Measurements from ENCODE around the gene OOSP1. TPM values are rescaled to one million over a fixed set of nuclear protein-coding genes. Genes with fewer than 3 reads are reported as not detected.

Gene OOSP1
- total RNA-seq, 1 experiment from 2014 or later: not detected

DNA sequence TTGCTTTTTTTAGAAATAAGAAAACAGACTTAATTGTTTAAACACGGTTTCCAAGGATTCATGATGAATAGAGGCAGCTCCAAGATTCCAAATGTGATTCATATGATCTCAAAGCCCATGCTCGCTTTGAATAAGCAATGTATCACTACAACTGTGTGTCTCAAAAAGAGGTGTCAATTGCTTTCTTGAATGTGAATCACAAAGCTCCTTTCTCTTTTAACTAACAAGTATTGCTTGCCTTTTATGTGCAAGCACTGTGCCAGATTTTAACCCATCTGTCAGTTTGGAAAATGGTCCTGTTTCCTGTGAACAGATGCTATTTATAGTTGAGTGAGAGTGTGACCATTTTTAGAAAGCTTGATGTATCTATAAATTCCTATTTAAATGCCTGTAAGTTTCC is 6.5 kb downstream of the OOSP1 start:
- ATAC-seq: no peak

DNA sequence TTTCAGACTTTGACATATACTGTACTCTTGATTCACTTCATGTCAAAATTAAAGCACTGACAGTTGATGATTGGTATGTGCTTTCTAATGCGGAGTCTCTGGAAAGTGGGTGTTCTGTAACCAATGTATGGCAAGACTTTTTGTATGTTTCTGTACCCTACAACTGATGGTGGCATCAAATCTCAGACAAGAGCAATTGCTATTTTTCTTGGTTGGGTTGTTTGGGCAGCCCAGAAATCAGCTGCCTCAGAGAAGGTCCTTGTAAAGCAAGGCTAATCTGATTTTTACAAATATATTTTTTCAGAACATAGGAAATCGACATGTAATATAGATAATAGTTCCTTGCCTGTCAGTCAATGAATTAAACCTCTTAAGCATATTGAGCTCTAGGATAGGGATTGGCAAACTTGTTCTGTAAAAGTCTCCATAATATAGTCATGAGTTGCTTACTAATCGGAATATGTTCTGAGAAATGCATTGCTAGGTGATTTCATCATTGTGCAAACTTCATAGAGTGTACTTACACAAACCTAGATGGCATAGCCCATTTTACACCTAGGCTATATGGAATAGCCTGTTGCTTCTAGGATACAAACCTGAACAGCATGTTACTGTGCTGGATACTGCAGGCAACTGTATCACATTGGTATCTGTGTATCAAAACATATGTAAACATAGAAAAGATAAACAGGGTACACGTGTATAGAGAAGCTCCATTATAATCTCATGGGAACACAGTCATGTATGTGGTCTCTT is 15.4 kb downstream of the OOSP1 start:
- no peak overlapping the region for H3K27ac ChIP-seq (ENCODE audit: low read length)
- ChIA-PET POLR2A (no interaction called here), CTCF (no interaction called here)
- H3K4me3 ChIP-seq (ENCODE audit: low read depth in 2 of 2, low read length in 2 of 2): no peak overlapping the region
- in situ Hi-C loops (cut with HindIII; ENCODE audit: low pct_unique_long_range_greater_than_20kb, low sequenced_read_pairs): no loop called here
- no peaks in the 10 kb centered on the region for H3K9me3 ChIP-seq (ENCODE audit: control insufficient read depth, insufficient read depth, low read depth, low read length)
- DNase-seq (ENCODE audit: low read depth, low spot score) (peak; percentile 4), ATAC-seq (no peak)
- no TSS peak for BruUV-seq (replicated peaks)
- TF ChIP-seq, protein P1, sequence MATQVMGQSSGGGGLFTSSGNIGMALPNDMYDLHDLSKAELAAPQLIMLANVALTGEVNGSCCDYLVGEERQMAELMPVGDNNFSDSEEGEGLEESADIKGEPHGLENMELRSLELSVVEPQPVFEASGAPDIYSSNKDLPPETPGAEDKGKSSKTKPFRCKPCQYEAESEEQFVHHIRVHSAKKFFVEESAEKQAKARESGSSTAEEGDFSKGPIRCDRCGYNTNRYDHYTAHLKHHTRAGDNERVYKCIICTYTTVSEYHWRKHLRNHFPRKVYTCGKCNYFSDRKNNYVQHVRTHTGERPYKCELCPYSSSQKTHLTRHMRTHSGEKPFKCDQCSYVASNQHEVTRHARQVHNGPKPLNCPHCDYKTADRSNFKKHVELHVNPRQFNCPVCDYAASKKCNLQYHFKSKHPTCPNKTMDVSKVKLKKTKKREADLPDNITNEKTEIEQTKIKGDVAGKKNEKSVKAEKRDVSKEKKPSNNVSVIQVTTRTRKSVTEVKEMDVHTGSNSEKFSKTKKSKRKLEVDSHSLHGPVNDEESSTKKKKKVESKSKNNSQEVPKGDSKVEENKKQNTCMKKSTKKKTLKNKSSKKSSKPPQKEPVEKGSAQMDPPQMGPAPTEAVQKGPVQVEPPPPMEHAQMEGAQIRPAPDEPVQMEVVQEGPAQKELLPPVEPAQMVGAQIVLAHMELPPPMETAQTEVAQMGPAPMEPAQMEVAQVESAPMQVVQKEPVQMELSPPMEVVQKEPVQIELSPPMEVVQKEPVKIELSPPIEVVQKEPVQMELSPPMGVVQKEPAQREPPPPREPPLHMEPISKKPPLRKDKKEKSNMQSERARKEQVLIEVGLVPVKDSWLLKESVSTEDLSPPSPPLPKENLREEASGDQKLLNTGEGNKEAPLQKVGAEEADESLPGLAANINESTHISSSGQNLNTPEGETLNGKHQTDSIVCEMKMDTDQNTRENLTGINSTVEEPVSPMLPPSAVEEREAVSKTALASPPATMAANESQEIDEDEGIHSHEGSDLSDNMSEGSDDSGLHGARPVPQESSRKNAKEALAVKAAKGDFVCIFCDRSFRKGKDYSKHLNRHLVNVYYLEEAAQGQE (IDR thresholded peaks at IDR 0.05; ENCODE audit: insufficient read depth in 1 of 2, low read depth in 2 of 2, low read length in 1 of 2): no peak
- intact Hi-C loops (cut with micrococcal nuclease; ENCODE audit: unreplicated experiment): no loop called here
- H3K27me3 ChIP-seq (ENCODE audit: control insufficient read depth, insufficient read depth, low read length): no peaks in the 10 kb centered on the region
- no peaks in the 10 kb centered on the region for H3K36me3 ChIP-seq (ENCODE audit: control insufficient read depth, insufficient read depth, low read length)
- no peaks in the 10 kb centered on the region for H3K4me1 ChIP-seq (ENCODE audit: control insufficient read depth, insufficient read depth, low read length)

More for the DNA sequence above, 6.5 kb downstream of the OOSP1 start:
- ChIA-PET CTCF (no interaction called here), POLR2A (no interaction called here)
- intact Hi-C loops (cut with micrococcal nuclease; ENCODE audit: unreplicated experiment) (no loop called here), in situ Hi-C loops (cut with HindIII; ENCODE audit: low pct_unique_long_range_greater_than_20kb, low sequenced_read_pairs) (no loop called here)
- no peak for DNase-seq (ENCODE audit: low read depth, low spot score)
- TF ChIP-seq, protein P1 (IDR thresholded peaks at IDR 0.05; ENCODE audit: insufficient read depth in 1 of 2, low read depth in 2 of 2, low read length in 1 of 2): no peak
- no peak for TF ChIP-seq TCF7L2 (IDR thresholded peaks at IDR 0.05; ENCODE audit: low read depth, low read length)
- TF ChIP-seq POLR2AphosphoS5 (IDR thresholded peaks at IDR 0.05; ENCODE audit: low read depth, low read length): no peak
- no peak for TF ChIP-seq SIN3A (IDR thresholded peaks at IDR 0.05; ENCODE audit: borderline replicate concordance, insufficient read depth, low read depth, low read length)
- TF ChIP-seq, protein P2, sequence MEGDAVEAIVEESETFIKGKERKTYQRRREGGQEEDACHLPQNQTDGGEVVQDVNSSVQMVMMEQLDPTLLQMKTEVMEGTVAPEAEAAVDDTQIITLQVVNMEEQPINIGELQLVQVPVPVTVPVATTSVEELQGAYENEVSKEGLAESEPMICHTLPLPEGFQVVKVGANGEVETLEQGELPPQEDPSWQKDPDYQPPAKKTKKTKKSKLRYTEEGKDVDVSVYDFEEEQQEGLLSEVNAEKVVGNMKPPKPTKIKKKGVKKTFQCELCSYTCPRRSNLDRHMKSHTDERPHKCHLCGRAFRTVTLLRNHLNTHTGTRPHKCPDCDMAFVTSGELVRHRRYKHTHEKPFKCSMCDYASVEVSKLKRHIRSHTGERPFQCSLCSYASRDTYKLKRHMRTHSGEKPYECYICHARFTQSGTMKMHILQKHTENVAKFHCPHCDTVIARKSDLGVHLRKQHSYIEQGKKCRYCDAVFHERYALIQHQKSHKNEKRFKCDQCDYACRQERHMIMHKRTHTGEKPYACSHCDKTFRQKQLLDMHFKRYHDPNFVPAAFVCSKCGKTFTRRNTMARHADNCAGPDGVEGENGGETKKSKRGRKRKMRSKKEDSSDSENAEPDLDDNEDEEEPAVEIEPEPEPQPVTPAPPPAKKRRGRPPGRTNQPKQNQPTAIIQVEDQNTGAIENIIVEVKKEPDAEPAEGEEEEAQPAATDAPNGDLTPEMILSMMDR (IDR thresholded peaks at IDR 0.05): no peak
- H3K27ac ChIP-seq (ENCODE audit: low read length): no peak overlapping the region
- no peaks in the 10 kb centered on the region for H3K9me3 ChIP-seq (ENCODE audit: control insufficient read depth, insufficient read depth, low read depth, low read length)
- no TSS peak for BruUV-seq (replicated peaks)
- H3K4me1 ChIP-seq (ENCODE audit: control insufficient read depth, insufficient read depth, low read length): no peaks in the 10 kb centered on the region
- H3K4me3 ChIP-seq (ENCODE audit: low read depth in 2 of 2, low read length in 2 of 2): no peak overlapping the region
- no peaks in the 10 kb centered on the region for H3K27me3 ChIP-seq (ENCODE audit: control insufficient read depth, insufficient read depth, low read length)
- H3K36me3 ChIP-seq (ENCODE audit: control insufficient read depth, insufficient read depth, low read length): no peaks in the 10 kb centered on the region
